Measurements from ENCODE around the gene TSPAN18. TPM values are rescaled to one million over a fixed set of nuclear protein-coding genes. Genes with fewer than 3 reads are reported as not detected.

The TSPAN18 gene
- total and polyA plus RNA-seq, 10 of the 15 experiments (the other 5 are each of a cell fraction or from before 2014, with no cell fraction given): 0.02 to 0.77 (median 0.13) TPM; not detected in 1

DNA sequence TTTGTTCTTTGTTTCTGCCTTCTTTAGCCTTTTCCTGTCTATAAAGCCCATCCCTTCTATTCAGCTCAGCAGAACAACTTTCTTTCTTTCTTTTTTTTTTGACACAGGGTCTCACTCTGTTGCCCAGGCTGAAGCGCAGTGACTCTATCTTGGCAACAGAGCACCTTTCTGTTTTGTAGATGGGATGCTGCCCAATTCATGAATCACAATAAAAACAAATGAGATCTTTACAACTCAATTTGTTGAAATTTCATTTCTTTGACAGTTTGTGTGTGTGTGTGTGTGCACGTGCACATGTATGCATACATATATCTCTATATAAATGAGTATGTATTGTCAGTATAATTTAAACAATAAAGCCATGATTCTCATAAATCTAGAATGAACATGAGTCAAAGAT is 25.5 kb downstream of the TSPAN18 start:
- WGBS (ENCODE audit: insufficient coverage, insufficient replicate concordance, low lambda C conversion rate, missing lambda C conversion rate): 23% methylated on average over 2 of the region's 2 CpGs
- Histone ChIP-seq H3K4me1 (ENCODE audit: control insufficient read depth, insufficient read depth, low read length) (no peaks in the 10 kb centered on the region), H3K27me3 (replicated peaks in 1 of 2; ENCODE audit: control insufficient read depth in 2 of 2, insufficient read depth in 2 of 2, low read length in 1 of 2) (peaks cover 0 to 1% of the 10 kb centered on the region in 2 experiments; a peak in 1 of 4 replicates), H3K27ac (ENCODE audit: control insufficient read depth, insufficient read depth) (no peak overlapping the region), H3K9ac (ENCODE audit: control insufficient read depth, insufficient read depth, low read length) (no peak overlapping the region), H4K20me1 (ENCODE audit: control insufficient read depth, insufficient read depth) (no peaks in the 10 kb centered on the region; the same call in 1 of the 2 replicates), H3K4me2 (ENCODE audit: control insufficient read depth, insufficient read depth) (no peak overlapping the region), H3K4me3 (no peak overlapping the region), H2AFZ (ENCODE audit: control insufficient read depth, low read depth, low read length) (no peak overlapping the region), H3K36me3 (ENCODE audit: control insufficient read depth in 2 of 2, insufficient read depth in 2 of 2, low read length in 1 of 2) (no peaks in the 10 kb centered on the region), H3K79me2 (ENCODE audit: control insufficient read depth, insufficient read depth, low read length) (no peaks in the 10 kb centered on the region), H3K9me3 (replicated peaks; ENCODE audit: control insufficient read depth, insufficient read depth, low read length) (no peaks in the 10 kb centered on the region; the same call in 2 of the 3 replicates)
- RAD21 ChIA-PET (ENCODE audit: unreplicated experiment): no interaction called here
- DNase-seq (ENCODE audit: low read depth, low spot score): no peak
- FAIRE-seq: no peak
- in situ Hi-C loops (cut with MboI): no loop called here
- intact Hi-C loops (cut with micrococcal nuclease; ENCODE audit: unreplicated experiment): no loop called here
- CTCF ChIA-PET: no interaction called here
- POLR2A ChIA-PET: no interaction called here
- BruUV-seq (replicated peaks): no TSS peak
- SMC1A ChIA-PET (ENCODE audit: uncharacterized antibody, unreplicated experiment): no interaction called here
- ATAC-seq: no peak
- TF ChIP-seq SUPT20H (IDR thresholded peaks at IDR 0.05; ENCODE audit: borderline replicate concordance, control insufficient read depth, low read depth, low read length): no peak
- no peak for TF ChIP-seq SMAD1 (IDR thresholded peaks at IDR 0.05; ENCODE audit: low read depth, partially characterized antibody)
- TF ChIP-seq ZNF274 (IDR thresholded peaks at IDR 0.05; ENCODE audit: insufficient read depth, insufficient read length): no peak
- TF ChIP-seq, protein P1, sequence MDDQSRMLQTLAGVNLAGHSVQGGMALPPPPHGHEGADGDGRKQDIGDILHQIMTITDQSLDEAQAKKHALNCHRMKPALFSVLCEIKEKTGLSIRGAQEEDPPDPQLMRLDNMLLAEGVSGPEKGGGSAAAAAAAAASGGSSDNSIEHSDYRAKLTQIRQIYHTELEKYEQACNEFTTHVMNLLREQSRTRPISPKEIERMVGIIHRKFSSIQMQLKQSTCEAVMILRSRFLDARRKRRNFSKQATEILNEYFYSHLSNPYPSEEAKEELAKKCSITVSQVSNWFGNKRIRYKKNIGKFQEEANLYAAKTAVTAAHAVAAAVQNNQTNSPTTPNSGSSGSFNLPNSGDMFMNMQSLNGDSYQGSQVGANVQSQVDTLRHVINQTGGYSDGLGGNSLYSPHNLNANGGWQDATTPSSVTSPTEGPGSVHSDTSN (IDR thresholded peaks at IDR 0.05; ENCODE audit: insufficient replicate concordance, low read depth, low read length): no peak
- TF ChIP-seq, protein P2, sequence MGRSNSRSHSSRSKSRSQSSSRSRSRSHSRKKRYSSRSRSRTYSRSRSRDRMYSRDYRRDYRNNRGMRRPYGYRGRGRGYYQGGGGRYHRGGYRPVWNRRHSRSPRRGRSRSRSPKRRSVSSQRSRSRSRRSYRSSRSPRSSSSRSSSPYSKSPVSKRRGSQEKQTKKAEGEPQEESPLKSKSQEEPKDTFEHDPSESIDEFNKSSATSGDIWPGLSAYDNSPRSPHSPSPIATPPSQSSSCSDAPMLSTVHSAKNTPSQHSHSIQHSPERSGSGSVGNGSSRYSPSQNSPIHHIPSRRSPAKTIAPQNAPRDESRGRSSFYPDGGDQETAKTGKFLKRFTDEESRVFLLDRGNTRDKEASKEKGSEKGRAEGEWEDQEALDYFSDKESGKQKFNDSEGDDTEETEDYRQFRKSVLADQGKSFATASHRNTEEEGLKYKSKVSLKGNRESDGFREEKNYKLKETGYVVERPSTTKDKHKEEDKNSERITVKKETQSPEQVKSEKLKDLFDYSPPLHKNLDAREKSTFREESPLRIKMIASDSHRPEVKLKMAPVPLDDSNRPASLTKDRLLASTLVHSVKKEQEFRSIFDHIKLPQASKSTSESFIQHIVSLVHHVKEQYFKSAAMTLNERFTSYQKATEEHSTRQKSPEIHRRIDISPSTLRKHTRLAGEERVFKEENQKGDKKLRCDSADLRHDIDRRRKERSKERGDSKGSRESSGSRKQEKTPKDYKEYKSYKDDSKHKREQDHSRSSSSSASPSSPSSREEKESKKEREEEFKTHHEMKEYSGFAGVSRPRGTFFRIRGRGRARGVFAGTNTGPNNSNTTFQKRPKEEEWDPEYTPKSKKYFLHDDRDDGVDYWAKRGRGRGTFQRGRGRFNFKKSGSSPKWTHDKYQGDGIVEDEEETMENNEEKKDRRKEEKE (IDR thresholded peaks at IDR 0.05): no peak
- TF ChIP-seq ZNF622 (IDR thresholded peaks at IDR 0.05): no peak
- no peak for TF ChIP-seq YBX1 (IDR thresholded peaks at IDR 0.05)
- no peak for TF ChIP-seq RAD51 (IDR thresholded peaks at IDR 0.05)
- no peak for TF ChIP-seq JUND (IDR thresholded peaks at IDR 0.05; ENCODE audit: low read depth, low read length)
- TF ChIP-seq, protein P3, sequence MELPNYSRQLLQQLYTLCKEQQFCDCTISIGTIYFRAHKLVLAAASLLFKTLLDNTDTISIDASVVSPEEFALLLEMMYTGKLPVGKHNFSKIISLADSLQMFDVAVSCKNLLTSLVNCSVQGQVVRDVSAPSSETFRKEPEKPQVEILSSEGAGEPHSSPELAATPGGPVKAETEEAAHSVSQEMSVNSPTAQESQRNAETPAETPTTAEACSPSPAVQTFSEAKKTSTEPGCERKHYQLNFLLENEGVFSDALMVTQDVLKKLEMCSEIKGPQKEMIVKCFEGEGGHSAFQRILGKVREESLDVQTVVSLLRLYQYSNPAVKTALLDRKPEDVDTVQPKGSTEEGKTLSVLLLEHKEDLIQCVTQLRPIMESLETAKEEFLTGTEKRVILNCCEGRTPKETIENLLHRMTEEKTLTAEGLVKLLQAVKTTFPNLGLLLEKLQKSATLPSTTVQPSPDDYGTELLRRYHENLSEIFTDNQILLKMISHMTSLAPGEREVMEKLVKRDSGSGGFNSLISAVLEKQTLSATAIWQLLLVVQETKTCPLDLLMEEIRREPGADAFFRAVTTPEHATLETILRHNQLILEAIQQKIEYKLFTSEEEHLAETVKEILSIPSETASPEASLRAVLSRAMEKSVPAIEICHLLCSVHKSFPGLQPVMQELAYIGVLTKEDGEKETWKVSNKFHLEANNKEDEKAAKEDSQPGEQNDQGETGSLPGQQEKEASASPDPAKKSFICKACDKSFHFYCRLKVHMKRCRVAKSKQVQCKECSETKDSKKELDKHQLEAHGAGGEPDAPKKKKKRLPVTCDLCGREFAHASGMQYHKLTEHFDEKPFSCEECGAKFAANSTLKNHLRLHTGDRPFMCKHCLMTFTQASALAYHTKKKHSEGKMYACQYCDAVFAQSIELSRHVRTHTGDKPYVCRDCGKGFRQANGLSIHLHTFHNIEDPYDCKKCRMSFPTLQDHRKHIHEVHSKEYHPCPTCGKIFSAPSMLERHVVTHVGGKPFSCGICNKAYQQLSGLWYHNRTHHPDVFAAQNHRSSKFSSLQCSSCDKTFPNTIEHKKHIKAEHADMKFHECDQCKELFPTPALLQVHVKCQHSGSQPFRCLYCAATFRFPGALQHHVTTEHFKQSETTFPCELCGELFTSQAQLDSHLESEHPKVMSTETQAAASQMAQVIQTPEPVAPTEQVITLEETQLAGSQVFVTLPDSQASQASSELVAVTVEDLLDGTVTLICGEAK (IDR thresholded peaks at IDR 0.05; ENCODE audit: borderline replicate concordance): no peak
- TF ChIP-seq ZNF384 (IDR thresholded peaks at IDR 0.05; ENCODE audit: borderline replicate concordance, low read depth, low read length): no peak
- TF ChIP-seq KAT2A (conservative IDR thresholded peaks at IDR 0.05; ENCODE audit: control insufficient read depth, low read depth, low read length): no peak
- TF ChIP-seq HCFC1 (IDR thresholded peaks at IDR 0.05; ENCODE audit: low read length): no peak
- no peak for TF ChIP-seq SMARCA5 (IDR thresholded peaks at IDR 0.05)
- TF ChIP-seq ZZZ3 (IDR thresholded peaks at IDR 0.05; ENCODE audit: control insufficient read depth, insufficient read length, low read depth): no peak
